Nephron (organoid): ENCODE measurements around the gene R3HDM4.
"Not testable (repeated sequence)": the region's sequence is repeated elsewhere in the genome, so short reads cannot be mapped to it uniquely, and the experiment has no call there.

Experiments
- H3K27ac Mint-ChIP-seq, 3 experiments: 2 replicates each; pipeline ENCODE4 v1.8.0; 2020; ENCODE audit warnings: mixed read lengths in 3 of 3, mild to moderate bottlenecking in 2 of 3, moderate library complexity in 1 of 3
- H3K27me3 Mint-ChIP-seq: 2 replicates; pipeline ENCODE4 v1.8.0; 2021; ENCODE audit warnings: low read depth, mild to moderate bottlenecking, moderate library complexity, mixed read lengths
- H3K36me3 Mint-ChIP-seq: 2 replicates; pipeline ENCODE4 v1.8.0; 2020; ENCODE audit warnings: low read depth, mixed read lengths
- H3K4me1 Mint-ChIP-seq: 2 replicates; pipeline ENCODE4 v1.8.0; 2020; ENCODE audit warnings: mixed read lengths
- H3K4me3 Mint-ChIP-seq, 3 experiments: 2 replicates each; pipeline ENCODE4 v1.8.0; 2020; ENCODE audit warnings: mild to moderate bottlenecking in 3 of 3, mixed read lengths in 3 of 3, moderate library complexity in 2 of 3
- H3K9me3 Mint-ChIP-seq: 2 replicates; pipeline ENCODE4 v1.8.0; 2020; ENCODE audit warnings: mixed read lengths
- CTCF ChIP-seq, 3 experiments: fragments of 200-600 bp; sonication (generic); IDR thresholded peaks; one replicate each; pipeline ENCODE4 v1.5.0; 2021; ENCODE audit warnings: antibody characterized with exemption in 3 of 3; ENCODE audit not compliant: unreplicated experiment in 3 of 3

R3HDM4 gene

GRCh38 chr19:850979-851335 lies 62.1 kb downstream of the R3HDM4 start:
- Mint-ChIP-seq H3K9me3 (no peaks in the 10 kb centered on the region), H3K4me3 (no peak overlapping the region), H3K27me3 (peaks cover 17% of the 10 kb centered on the region), H3K4me1 (no peaks in the 10 kb centered on the region), H3K36me3 (no peaks in the 10 kb centered on the region), H3K27ac (no peak overlapping the region)
- no peak for TF ChIP-seq CTCF (IDR thresholded peaks at IDR 0.05; ENCODE audit: unreplicated experiment in 3 of 3)

- Mint-ChIP-seq H3K36me3 (no peaks in the 10 kb centered on the region), H3K27ac (no peak overlapping the region), H3K4me3 (no peak overlapping the region)
Observed at GRCh38 chr19:850221-850978, 62.6 kb downstream of the R3HDM4 start.

GRCh38 chr19:849195-849594 lies 63.8 kb downstream of the R3HDM4 start:
- not testable (repeated sequence) for H3K4me1 Mint-ChIP-seq, H3K4me3 Mint-ChIP-seq, H3K27ac Mint-ChIP-seq, H3K36me3 Mint-ChIP-seq, H3K9me3 Mint-ChIP-seq
- H3K27me3 Mint-ChIP-seq, result peaks cover 32% of the 10 kb centered on the region

More at GRCh38 chr19:850221-850978, 62.6 kb downstream of the R3HDM4 start:
- no peak for TF ChIP-seq CTCF (IDR thresholded peaks at IDR 0.05; ENCODE audit: unreplicated experiment in 3 of 3)
- Mint-ChIP-seq H3K9me3 (no peaks in the 10 kb centered on the region), H3K4me1 (no peaks in the 10 kb centered on the region), H3K27me3 (peaks cover 22% of the 10 kb centered on the region)

GRCh38 chr19:848386-848921 lies 64.6 kb downstream of the R3HDM4 start:
- no peak overlapping the region for H3K4me3 Mint-ChIP-seq
- no peaks in the 10 kb centered on the region for H3K9me3 Mint-ChIP-seq
- H3K27me3 Mint-ChIP-seq, result peaks cover 36% of the 10 kb centered on the region
- no peak for TF ChIP-seq CTCF (IDR thresholded peaks at IDR 0.05; ENCODE audit: unreplicated experiment in 3 of 3)
- H3K27ac Mint-ChIP-seq, result no peak overlapping the region
- no peaks in the 10 kb centered on the region for H3K36me3 Mint-ChIP-seq
- H3K4me1 Mint-ChIP-seq, result no peaks in the 10 kb centered on the region
